ENCODE data around the gene NUTM2F. TPM values are rescaled to one million over a fixed set of nuclear protein-coding genes. Genes with fewer than 3 reads are reported as not detected.
A peak's percentile ranks its signal among the peaks of the same experiment; 100 is the strongest.
"Not testable (repeated sequence)": the region's sequence is repeated elsewhere in the genome, so short reads cannot be mapped to it uniquely, and the experiment has no call there.

NUTM2F gene
- not detected in 2 replicates for total RNA-seq

GRCh38 chr9:94328544-94328943, at the start of gene NUTM2F:
Gene NUTM2F, minus strand, starts transcription at chr9:94328644. Its CDS starts 21 bp downstream, at chr9:94328623.
- ATAC-seq (ENCODE audit: low read depth); H3K4me3 Mint-ChIP-seq; intact Hi-C loops (cut with micrococcal nuclease); H3K4me1 Mint-ChIP-seq; H3K27me3 Mint-ChIP-seq; DNase-seq; H3K9me3 Mint-ChIP-seq; POLR2A ChIA-PET; H3K27ac Mint-ChIP-seq; H3K36me3 Mint-ChIP-seq (ENCODE audit: low read depth); CTCF ChIA-PET: not testable (repeated sequence)

GRCh38 chr9:94375197-94375596, 46.8 kb upstream of the NUTM2F start:
- H3K27ac Mint-ChIP-seq = peak overlapping the region; percentile 85
- DNase-seq; H3K9me3 Mint-ChIP-seq; intact Hi-C loops (cut with micrococcal nuclease); POLR2A ChIA-PET; H3K27me3 Mint-ChIP-seq; CTCF ChIA-PET; H3K36me3 Mint-ChIP-seq (ENCODE audit: low read depth): not testable (repeated sequence)
- H3K4me1 Mint-ChIP-seq = peaks cover 15% of the 10 kb centered on the region
- H3K4me3 Mint-ChIP-seq = peak overlapping the region; percentile 90
- ATAC-seq (ENCODE audit: low read depth) = peak; percentile 19

- POLR2A ChIA-PET; CTCF ChIA-PET; H3K36me3 Mint-ChIP-seq (ENCODE audit: low read depth); H3K9me3 Mint-ChIP-seq; H3K27me3 Mint-ChIP-seq: not testable (repeated sequence)
- peak overlapping the region; percentile 90 for H3K4me3 Mint-ChIP-seq
- H3K4me1 Mint-ChIP-seq = peaks cover 12% of the 10 kb centered on the region
- peak; percentile 89 for DNase-seq
- intact Hi-C loops (cut with micrococcal nuclease) = loop anchor here (1.0 kb wide), 1 partner anchor 115 kb away; the partner anchor contains the start of gene ZNF169
- peak overlapping the region; percentile 88 for H3K27ac Mint-ChIP-seq
- peak; percentile 98 for ATAC-seq (ENCODE audit: low read depth)
Measured at GRCh38 chr9:94374176-94375056, 46.0 kb upstream of the NUTM2F start.

- H3K9me3 Mint-ChIP-seq; POLR2A ChIA-PET; DNase-seq; H3K27me3 Mint-ChIP-seq; ATAC-seq (ENCODE audit: low read depth); H3K36me3 Mint-ChIP-seq (ENCODE audit: low read depth); CTCF ChIA-PET: not testable (repeated sequence)
- intact Hi-C loops (cut with micrococcal nuclease) = loop anchor here (1.0 kb wide), 1 partner anchor 114 kb away; the partner anchor contains the start of gene ZNF169
- peaks cover 12% of the 10 kb centered on the region for H3K4me1 Mint-ChIP-seq
- H3K4me3 Mint-ChIP-seq = peak overlapping the region; percentile 84
- peak overlapping the region; percentile 88 for H3K27ac Mint-ChIP-seq
Measured at GRCh38 chr9:94373779-94374175, 45.3 kb upstream of the NUTM2F start.

- H3K36me3 Mint-ChIP-seq (ENCODE audit: low read depth); H3K27ac Mint-ChIP-seq; DNase-seq; CTCF ChIA-PET; H3K27me3 Mint-ChIP-seq; ATAC-seq (ENCODE audit: low read depth); POLR2A ChIA-PET; intact Hi-C loops (cut with micrococcal nuclease); H3K4me1 Mint-ChIP-seq; H3K4me3 Mint-ChIP-seq; H3K9me3 Mint-ChIP-seq: not testable (repeated sequence)
Measured at GRCh38 chr9:94370266-94370665, 41.8 kb upstream of the NUTM2F start.

- DNase-seq; ATAC-seq (ENCODE audit: low read depth); H3K27ac Mint-ChIP-seq; CTCF ChIA-PET; H3K27me3 Mint-ChIP-seq; intact Hi-C loops (cut with micrococcal nuclease); H3K4me1 Mint-ChIP-seq; H3K36me3 Mint-ChIP-seq (ENCODE audit: low read depth); H3K9me3 Mint-ChIP-seq; H3K4me3 Mint-ChIP-seq; POLR2A ChIA-PET: not testable (repeated sequence)
Measured at GRCh38 chr9:94364093-94364614, 35.7 kb upstream of the NUTM2F start.

- intact Hi-C loops (cut with micrococcal nuclease); H3K27ac Mint-ChIP-seq; POLR2A ChIA-PET; H3K9me3 Mint-ChIP-seq; H3K4me3 Mint-ChIP-seq; ATAC-seq (ENCODE audit: low read depth); H3K4me1 Mint-ChIP-seq; DNase-seq; CTCF ChIA-PET; H3K27me3 Mint-ChIP-seq; H3K36me3 Mint-ChIP-seq (ENCODE audit: low read depth): not testable (repeated sequence)
Measured at GRCh38 chr9:94357158-94357557, 28.7 kb upstream of the NUTM2F start.

- H3K4me1 Mint-ChIP-seq; intact Hi-C loops (cut with micrococcal nuclease); H3K4me3 Mint-ChIP-seq; H3K27me3 Mint-ChIP-seq; H3K36me3 Mint-ChIP-seq (ENCODE audit: low read depth); CTCF ChIA-PET; ATAC-seq (ENCODE audit: low read depth); POLR2A ChIA-PET; H3K9me3 Mint-ChIP-seq; DNase-seq; H3K27ac Mint-ChIP-seq: not testable (repeated sequence)
Measured at GRCh38 chr9:94351901-94352723, 23.7 kb upstream of the NUTM2F start.

- intact Hi-C loops (cut with micrococcal nuclease); H3K36me3 Mint-ChIP-seq (ENCODE audit: low read depth); CTCF ChIA-PET; H3K4me3 Mint-ChIP-seq; H3K27ac Mint-ChIP-seq; H3K27me3 Mint-ChIP-seq; H3K9me3 Mint-ChIP-seq; H3K4me1 Mint-ChIP-seq; POLR2A ChIA-PET; ATAC-seq (ENCODE audit: low read depth); DNase-seq: not testable (repeated sequence)
Measured at GRCh38 chr9:94348754-94349153, 20.3 kb upstream of the NUTM2F start.

GRCh38 chr9:94347451-94347850, 19.0 kb upstream of the NUTM2F start:
- intact Hi-C loops (cut with micrococcal nuclease); DNase-seq; H3K9me3 Mint-ChIP-seq; H3K27me3 Mint-ChIP-seq; CTCF ChIA-PET; POLR2A ChIA-PET; H3K4me3 Mint-ChIP-seq; H3K27ac Mint-ChIP-seq; H3K4me1 Mint-ChIP-seq; ATAC-seq (ENCODE audit: low read depth); H3K36me3 Mint-ChIP-seq (ENCODE audit: low read depth): not testable (repeated sequence)

- H3K4me3 Mint-ChIP-seq; H3K9me3 Mint-ChIP-seq; H3K4me1 Mint-ChIP-seq; H3K27me3 Mint-ChIP-seq; ATAC-seq (ENCODE audit: low read depth); H3K36me3 Mint-ChIP-seq (ENCODE audit: low read depth); CTCF ChIA-PET; intact Hi-C loops (cut with micrococcal nuclease); DNase-seq; H3K27ac Mint-ChIP-seq; POLR2A ChIA-PET: not testable (repeated sequence)
Measured at GRCh38 chr9:94341703-94342102, 13.3 kb upstream of the NUTM2F start.

- H3K27me3 Mint-ChIP-seq; H3K27ac Mint-ChIP-seq; POLR2A ChIA-PET; H3K4me1 Mint-ChIP-seq; DNase-seq; H3K36me3 Mint-ChIP-seq (ENCODE audit: low read depth); H3K4me3 Mint-ChIP-seq; CTCF ChIA-PET; H3K9me3 Mint-ChIP-seq; ATAC-seq (ENCODE audit: low read depth); intact Hi-C loops (cut with micrococcal nuclease): not testable (repeated sequence)
Measured at GRCh38 chr9:94340750-94341149, 12.3 kb upstream of the NUTM2F start.

All from activated B cell treated with CpG ODN at 0.5 μM for 24 hours (primary cell).